HCT116 (cell line): ENCODE data around the gene NSG2. TPM values are rescaled to one million over a fixed set of nuclear protein-coding genes. Genes with fewer than 3 reads are reported as not detected.

Experiments
- ATAC-seq: fragments of 200-7000 bp; cut with Tn5 transposase; 2 replicates; pipeline ENCODE4 v1.9.1; 2020; ENCODE audit warnings: mild to moderate bottlenecking, moderate library complexity
- BruUV-seq: library from RNA; stranded (reverse); fragments of 400-500 nt; replicated peaks from 2 replicates; lab custom pipeline; 2021; lab: Mats Ljungman, UMichigan
- CTCF ChIA-PET: fragments of 300-600 bp; sonication (Branson Sonifier 250); formaldehyde crosslinking; loops from one replicate; lab custom pipeline; 2021; ENCODE audit warnings: antibody characterized with exemption; lab: Charles Lee
- POLR2A ChIA-PET: fragments of 300-600, 350-600 bp; sonication (Branson Sonifier 250); formaldehyde crosslinking; loops from one replicate; lab custom pipeline; 2021; ENCODE audit warnings: antibody characterized with exemption; lab: Charles Lee
- RAD21 ChIA-PET, 2 experiments: fragments of 300-600 bp; sonication (Branson Sonifier 250); formaldehyde crosslinking; loops; one replicate each; lab custom pipeline; 2023; ENCODE audit warnings: low total read pairs in 2 of 2; ENCODE audit not compliant: uncharacterized antibody in 2 of 2, unreplicated experiment in 2 of 2, low non-redundant PET in 1 of 2; lab: Charles Lee
- DNase-seq: peaks from one replicate; pipeline ENCODE4 v3.0.0-alpha.2; 2010; ENCODE audit warnings: low read depth, low spot score
- H2AFZ ChIP-seq: fragments of 200-600 bp; shearing (Covaris generic), sonication (generic); 2 replicates; pipeline ENCODE4 v1.6.1; 2017; ENCODE audit warnings: low read depth, mixed run types, mixed read lengths, antibody characterized with exemption, low read length; ENCODE audit not compliant: poor library complexity, severe bottlenecking
- H3K27ac ChIP-seq: 2 replicates; pipeline ENCODE4 v1.5.1; 2012; ENCODE audit warnings: low read depth, low read length
- H3K27me3 ChIP-seq: fragments of 200-600 bp; sonication (generic); 2 replicates; pipeline ENCODE4 v1.6.1; 2016; ENCODE audit warnings: mixed run types, low read length, mixed read lengths; ENCODE audit not compliant: insufficient read depth
- H3K36me3 ChIP-seq, 2 experiments: fragments of 200-500 bp in 1 of 2; fragments of 200-600 bp in 1 of 2; sonication (Bioruptor generic) in 1 of 2; sonication (generic) in 1 of 2; 2 replicates each; pipeline versions ENCODE4 v1.5.1 to v1.6.1; 2014 to 2016; ENCODE audit warnings: low read length in 2 of 2, inconsistent platforms in 1 of 2, mixed read lengths in 1 of 2, mixed run types in 1 of 2; ENCODE audit not compliant: insufficient read depth in 2 of 2, control insufficient read depth in 1 of 2
- H3K4me1 ChIP-seq, 2 experiments: fragments of 200-600 bp in 1 of 2; sonication (generic) in 1 of 2; 2 replicates each; pipeline versions ENCODE4 v1.5.1 to v1.6.1; 2012 to 2017; ENCODE audit warnings: low read length in 2 of 2, inconsistent platforms in 1 of 2, mild to moderate bottlenecking in 1 of 2, mixed read lengths in 1 of 2, mixed run types in 1 of 2, moderate library complexity in 1 of 2; ENCODE audit not compliant: insufficient read depth in 2 of 2, control insufficient read depth in 1 of 2
- H3K4me2 ChIP-seq: fragments of 200-600 bp; sonication (generic); 2 replicates; pipeline ENCODE4 v1.6.1; 2017; ENCODE audit warnings: mixed run types, low read length, mixed read lengths
- H3K4me3 ChIP-seq, 2 experiments: fragments of 200-600 bp in 1 of 2; sonication (generic) in 1 of 2; replicated peaks in 1 of 2; 2 replicates each; pipeline ENCODE4 v1.5.1; 2011 to 2016; ENCODE audit warnings: low read length in 2 of 2, control low read depth in 1 of 2, low read depth in 1 of 2, mild to moderate bottlenecking in 1 of 2, mixed read lengths in 1 of 2, mixed run types in 1 of 2
- H3K79me2 ChIP-seq: fragments of 200-600 bp; sonication (generic); 2 replicates; pipeline ENCODE4 v1.6.1; 2017; ENCODE audit warnings: mild to moderate bottlenecking, mixed run types, low read length, moderate library complexity, mixed read lengths; ENCODE audit not compliant: insufficient read depth
- H3K9ac ChIP-seq: fragments of 200-600 bp; sonication (generic); 2 replicates; pipeline ENCODE4 v1.6.1; 2016; ENCODE audit warnings: low read length, mixed read lengths
- H3K9me2 ChIP-seq: fragments of 200-600 bp; sonication (generic), shearing (Covaris generic); 2 replicates; pipeline ENCODE4 v1.6.1; 2017; ENCODE audit warnings: mixed run types, mild to moderate bottlenecking, moderate library complexity; ENCODE audit not compliant: insufficient read depth
- H3K9me3 ChIP-seq, 2 experiments: fragments of 200-500 bp in 1 of 2; fragments of 200-600 bp in 1 of 2; sonication (Bioruptor generic) in 1 of 2; sonication (generic) in 1 of 2; 2 replicates each; pipeline ENCODE4 v1.6.1; 2014 to 2017; ENCODE audit warnings: low read length in 2 of 2, mixed read lengths in 2 of 2, inconsistent platforms in 1 of 2, low read depth in 1 of 2, mild to moderate bottlenecking in 1 of 2, mixed run types in 1 of 2, moderate library complexity in 1 of 2; ENCODE audit not compliant: control insufficient read depth in 1 of 2, insufficient read depth in 1 of 2
- H4K20me1 ChIP-seq: fragments of 200-600 bp; sonication (generic), shearing (Covaris generic); 2 replicates; pipeline ENCODE4 v1.6.1; 2017; ENCODE audit warnings: mixed run types, mild to moderate bottlenecking, moderate library complexity; ENCODE audit not compliant: insufficient read depth
- EZH2phosphoT487 ChIP-seq: fragments of 200-600 bp; IDR thresholded peaks from 2 replicates; pipeline ENCODE4 v1.6.1; 2018; ENCODE audit warnings: antibody characterized with exemption, borderline replicate concordance
- POLR2A ChIP-seq: IDR thresholded peaks from 2 replicates; pipeline ENCODE4 v1.7.0; 2011; ENCODE audit warnings: borderline replicate concordance; ENCODE audit not compliant: insufficient read depth, insufficient read length; ENCODE audit errors: extremely low read depth
- POLR2AphosphoS5 ChIP-seq: IDR thresholded peaks from 2 replicates; pipeline ENCODE4 v1.6.1; 2011; ENCODE audit warnings: mild to moderate bottlenecking, low read depth, low read length, moderate library complexity
- SP1 ChIP-seq: IDR thresholded peaks from 2 replicates; pipeline ENCODE4 v1.6.1; 2012; ENCODE audit warnings: low read depth
- TCF7L2 ChIP-seq: IDR thresholded peaks from 2 replicates; pipeline ENCODE4 v1.7.0; 2011; ENCODE audit warnings: borderline replicate concordance, inconsistent platforms; ENCODE audit not compliant: insufficient read depth, insufficient read length; ENCODE audit errors: extremely low read depth
- YY1 ChIP-seq: IDR thresholded peaks from 2 replicates; pipeline ENCODE4 v1.6.1; 2011; ENCODE audit warnings: low read length, low read depth, moderate library complexity, mild to moderate bottlenecking; ENCODE audit not compliant: insufficient replicate concordance; ENCODE audit errors: extremely low read depth
- ZNF274 ChIP-seq: fragments of 200-500 bp; sonication (Bioruptor generic); IDR thresholded peaks from 2 replicates; pipeline ENCODE4 v1.6.1; 2014; ENCODE audit warnings: mild to moderate bottlenecking, low read depth, low read length, inconsistent platforms
- intact Hi-C: fragments of 100-400 bp; cut with micrococcal nuclease; formaldehyde crosslinking; loops from 2 replicates; pipeline ENCODE4 v1.10.0; 2022
- total RNA-seq: library from RNA; stranded (reverse); gene quantifications from one replicate; pipeline ENCODE4 v1.2.1, GENCODE V29; 2021; ENCODE audit not compliant: unreplicated experiment
- TF ChIP-seq, protein P1 (sequence below): IDR thresholded peaks from 2 replicates; pipeline ENCODE4 v1.6.1; 2012
- TF ChIP-seq, protein P2 (sequence below): IDR thresholded peaks from 2 replicates; pipeline ENCODE4 v1.6.1; 2011; ENCODE audit warnings: mild to moderate bottlenecking, low read length, moderate library complexity; ENCODE audit not compliant: insufficient replicate concordance; ENCODE audit errors: extremely low read depth
- TF ChIP-seq, protein P3 (sequence below), 3 experiments: fragments of 200-600 bp in 1 of 3; sonication (generic) in 1 of 3; IDR thresholded peaks in 2 of 3; conservative IDR thresholded peaks in 1 of 3; 2 replicates each; pipeline ENCODE4 v1.5.1; 2012 to 2017; ENCODE audit warnings: low read depth in 2 of 3, low read length in 2 of 3, antibody characterized with exemption in 1 of 3, borderline replicate concordance in 1 of 3, control low read depth in 1 of 3, mild to moderate bottlenecking in 1 of 3, mixed read lengths in 1 of 3, mixed run types in 1 of 3, moderate library complexity in 1 of 3; ENCODE audit not compliant: insufficient read depth in 1 of 3

NSG2 gene
- total RNA-seq, 1 experiment from 2014 or later = not detected

DNA sequence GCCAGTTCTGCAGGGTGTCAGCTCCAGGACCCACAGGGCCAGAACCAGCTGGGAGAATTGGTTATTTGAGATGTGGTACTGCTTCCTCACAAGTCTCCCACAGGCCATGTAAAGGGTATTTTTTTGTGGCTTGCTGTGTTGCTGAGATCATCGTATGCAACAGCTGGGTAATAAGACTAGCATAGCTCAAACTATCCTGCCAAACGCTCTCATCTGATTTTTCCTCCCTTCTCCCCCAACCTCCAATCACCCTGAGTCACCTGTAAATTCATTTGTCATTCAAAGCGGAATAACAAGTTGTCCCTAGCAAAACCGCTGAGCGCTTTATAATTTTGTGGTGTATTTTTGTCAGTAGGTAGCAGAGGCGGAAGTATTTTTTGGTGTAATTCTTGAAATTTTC is 63.2 kb downstream of the NSG2 start:
- Histone ChIP-seq H3K9me3 (no peaks in the 10 kb centered on the region), H3K4me3 (no peak overlapping the region), H2AFZ (no peak overlapping the region), H3K9me2 (no peaks in the 10 kb centered on the region), H3K4me2 (no peak overlapping the region), H3K4me1 (no peaks in the 10 kb centered on the region), H3K27ac (no peak overlapping the region), H3K79me2 (no peaks in the 10 kb centered on the region), H3K27me3 (no peaks in the 10 kb centered on the region), H4K20me1 (no peaks in the 10 kb centered on the region), H3K36me3 (no peaks in the 10 kb centered on the region), H3K9ac (no peak overlapping the region)
- RAD21 ChIA-PET = no interaction called here
- intact Hi-C loops = no loop called here
- CTCF ChIA-PET = no interaction called here
- ATAC-seq (no peak), DNase-seq (no peak)
- TF ChIP-seq, protein P1, sequence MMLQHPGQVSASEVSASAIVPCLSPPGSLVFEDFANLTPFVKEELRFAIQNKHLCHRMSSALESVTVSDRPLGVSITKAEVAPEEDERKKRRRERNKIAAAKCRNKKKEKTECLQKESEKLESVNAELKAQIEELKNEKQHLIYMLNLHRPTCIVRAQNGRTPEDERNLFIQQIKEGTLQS = no peak
- TF ChIP-seq, all 23 proteins: peak for 0
- no TSS peak for BruUV-seq
- POLR2A ChIA-PET = no interaction called here

GRCh38 chr5:174109698-174110260 is 64.3 kb downstream of the NSG2 start:
- Histone ChIP-seq H3K9me3 (no peaks in the 10 kb centered on the region), H3K4me2 (no peak overlapping the region), H4K20me1 (no peaks in the 10 kb centered on the region), H3K9ac (no peak overlapping the region), H3K79me2 (no peaks in the 10 kb centered on the region), H3K27ac (no peak overlapping the region), H3K4me3 (no peak overlapping the region), H3K9me2 (no peaks in the 10 kb centered on the region), H3K27me3 (no peaks in the 10 kb centered on the region), H3K4me1 (no peaks in the 10 kb centered on the region), H3K36me3 (no peaks in the 10 kb centered on the region), H2AFZ (no peak overlapping the region)
- DNase-seq (no peak), ATAC-seq (no peak)
- no TSS peak for BruUV-seq
- RAD21 ChIA-PET = no interaction called here
- CTCF ChIA-PET = no interaction called here
- POLR2A ChIA-PET = no interaction called here
- intact Hi-C loops = no loop called here
- TF ChIP-seq, protein P1 = no peak
- TF ChIP-seq TCF7L2 = no peak
- no peak for TF ChIP-seq SP1
- TF ChIP-seq, protein P2, sequence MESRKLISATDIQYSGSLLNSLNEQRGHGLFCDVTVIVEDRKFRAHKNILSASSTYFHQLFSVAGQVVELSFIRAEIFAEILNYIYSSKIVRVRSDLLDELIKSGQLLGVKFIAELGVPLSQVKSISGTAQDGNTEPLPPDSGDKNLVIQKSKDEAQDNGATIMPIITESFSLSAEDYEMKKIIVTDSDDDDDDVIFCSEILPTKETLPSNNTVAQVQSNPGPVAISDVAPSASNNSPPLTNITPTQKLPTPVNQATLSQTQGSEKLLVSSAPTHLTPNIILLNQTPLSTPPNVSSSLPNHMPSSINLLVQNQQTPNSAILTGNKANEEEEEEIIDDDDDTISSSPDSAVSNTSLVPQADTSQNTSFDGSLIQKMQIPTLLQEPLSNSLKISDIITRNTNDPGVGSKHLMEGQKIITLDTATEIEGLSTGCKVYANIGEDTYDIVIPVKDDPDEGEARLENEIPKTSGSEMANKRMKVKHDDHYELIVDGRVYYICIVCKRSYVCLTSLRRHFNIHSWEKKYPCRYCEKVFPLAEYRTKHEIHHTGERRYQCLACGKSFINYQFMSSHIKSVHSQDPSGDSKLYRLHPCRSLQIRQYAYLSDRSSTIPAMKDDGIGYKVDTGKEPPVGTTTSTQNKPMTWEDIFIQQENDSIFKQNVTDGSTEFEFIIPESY = no peak
- TF ChIP-seq EZH2phosphoT487 = no peak
- TF ChIP-seq ZNF274 = no peak
- TF ChIP-seq YY1 = no peak
- no peak for TF ChIP-seq POLR2AphosphoS5
- TF ChIP-seq POLR2A = no peak
- TF ChIP-seq, protein P3, sequence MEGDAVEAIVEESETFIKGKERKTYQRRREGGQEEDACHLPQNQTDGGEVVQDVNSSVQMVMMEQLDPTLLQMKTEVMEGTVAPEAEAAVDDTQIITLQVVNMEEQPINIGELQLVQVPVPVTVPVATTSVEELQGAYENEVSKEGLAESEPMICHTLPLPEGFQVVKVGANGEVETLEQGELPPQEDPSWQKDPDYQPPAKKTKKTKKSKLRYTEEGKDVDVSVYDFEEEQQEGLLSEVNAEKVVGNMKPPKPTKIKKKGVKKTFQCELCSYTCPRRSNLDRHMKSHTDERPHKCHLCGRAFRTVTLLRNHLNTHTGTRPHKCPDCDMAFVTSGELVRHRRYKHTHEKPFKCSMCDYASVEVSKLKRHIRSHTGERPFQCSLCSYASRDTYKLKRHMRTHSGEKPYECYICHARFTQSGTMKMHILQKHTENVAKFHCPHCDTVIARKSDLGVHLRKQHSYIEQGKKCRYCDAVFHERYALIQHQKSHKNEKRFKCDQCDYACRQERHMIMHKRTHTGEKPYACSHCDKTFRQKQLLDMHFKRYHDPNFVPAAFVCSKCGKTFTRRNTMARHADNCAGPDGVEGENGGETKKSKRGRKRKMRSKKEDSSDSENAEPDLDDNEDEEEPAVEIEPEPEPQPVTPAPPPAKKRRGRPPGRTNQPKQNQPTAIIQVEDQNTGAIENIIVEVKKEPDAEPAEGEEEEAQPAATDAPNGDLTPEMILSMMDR (IDR thresholded peaks at IDR 0.05 in 2 of 3, conservative IDR thresholded peaks at IDR 0.05 in 1 of 3; ENCODE audit: borderline replicate concordance in 1 of 3, insufficient read depth in 1 of 3, low read depth in 2 of 3, low read length in 2 of 3) = no peak
